Astrocyte (in vitro differentiated cells and primary cell): ENCODE measurements around the gene CLN5. TPM values are rescaled to one million over a fixed set of nuclear protein-coding genes. Genes with fewer than 3 reads are reported as not detected.

Source experiments
- DNase-seq: peaks from one replicate; pipeline ENCODE4 v3.0.0-alpha.2; 2010; ENCODE audit warnings: low read depth
- FAIRE-seq: peaks from 2 replicates; lab custom pipeline; 2011; peaks lifted over from hg19 to GRCh38; lab: Jason Lieb, UNC
- H2AFZ ChIP-seq: 2 replicates; pipeline ENCODE4 v1.6.0; 2012; ENCODE audit warnings: low read depth, low read length, inconsistent platforms
- H3K27ac ChIP-seq: 2 replicates; pipeline ENCODE4 v1.5.1; 2011; ENCODE audit warnings: low read depth, low read length, inconsistent platforms
- H3K27me3 ChIP-seq: 2 replicates; pipeline ENCODE4 v1.6.0; 2011; ENCODE audit warnings: low read length, inconsistent platforms; ENCODE audit not compliant: insufficient read depth
- H3K36me3 ChIP-seq: 2 replicates; pipeline ENCODE4 v1.5.1; 2011; ENCODE audit warnings: low read length, inconsistent platforms; ENCODE audit not compliant: insufficient read depth
- H3K4me1 ChIP-seq: 2 replicates; pipeline ENCODE4 v1.5.1; 2011; ENCODE audit warnings: low read length, inconsistent platforms; ENCODE audit not compliant: insufficient read depth
- H3K4me2 ChIP-seq: 2 replicates; pipeline ENCODE4 v1.6.0; 2012; ENCODE audit warnings: low read length, inconsistent platforms
- H3K4me3 ChIP-seq: 2 replicates; pipeline ENCODE4 v1.5.1; 2011; ENCODE audit warnings: low read depth, mild to moderate bottlenecking, low read length, inconsistent platforms; ENCODE audit not compliant: insufficient read depth
- H3K79me2 ChIP-seq: 2 replicates; pipeline ENCODE4 v1.6.0; 2012; ENCODE audit warnings: mild to moderate bottlenecking, low read length, inconsistent platforms; ENCODE audit not compliant: insufficient read depth
- H3K9ac ChIP-seq: 2 replicates; pipeline ENCODE4 v1.6.0; 2012; ENCODE audit warnings: mild to moderate bottlenecking, low read length, inconsistent platforms
- H3K9me3 ChIP-seq: 2 replicates; pipeline ENCODE4 v1.5.1; 2012; ENCODE audit warnings: low read depth, mild to moderate bottlenecking, low read length, inconsistent platforms; ENCODE audit not compliant: insufficient read depth
- H4K20me1 ChIP-seq: 2 replicates; pipeline ENCODE4 v1.6.0; 2012; ENCODE audit warnings: low read length, inconsistent platforms; ENCODE audit not compliant: insufficient read depth
- H3K27ac Mint-ChIP-seq: one replicate; pipeline ENCODE4 v1.8.0; 2021; ENCODE audit warnings: mild to moderate bottlenecking, mixed read lengths; ENCODE audit not compliant: unreplicated experiment
- H3K27me3 Mint-ChIP-seq: one replicate; pipeline ENCODE4 v1.8.0; 2021; ENCODE audit warnings: low read depth, mixed read lengths; ENCODE audit not compliant: unreplicated experiment
- H3K36me3 Mint-ChIP-seq: one replicate; pipeline ENCODE4 v1.8.0; 2021; ENCODE audit warnings: low read depth, mixed read lengths; ENCODE audit not compliant: unreplicated experiment
- H3K4me1 Mint-ChIP-seq: one replicate; pipeline ENCODE4 v1.8.0; 2021; ENCODE audit warnings: low read depth, mixed read lengths; ENCODE audit not compliant: unreplicated experiment
- H3K4me3 Mint-ChIP-seq: one replicate; pipeline ENCODE4 v1.8.0; 2021; ENCODE audit warnings: mild to moderate bottlenecking, moderate library complexity, mixed read lengths; ENCODE audit not compliant: unreplicated experiment
- H3K9me3 Mint-ChIP-seq: one replicate; pipeline ENCODE4 v1.8.0; 2021; ENCODE audit warnings: mild to moderate bottlenecking, mixed read lengths; ENCODE audit not compliant: unreplicated experiment
- EZH2 ChIP-seq: IDR thresholded peaks from 2 replicates; pipeline ENCODE4 v1.6.1; 2012; ENCODE audit warnings: mild to moderate bottlenecking, low read length, inconsistent platforms; ENCODE audit not compliant: insufficient read depth
- total RNA-seq: library from RNA; stranded (reverse); gene quantifications from 2 replicates; pipeline ENCODE4 v1.2.1, GENCODE V29; 2021
- TF ChIP-seq, protein P1 (sequence below): IDR thresholded peaks from 2 replicates; pipeline ENCODE4 v1.5.1; 2011; ENCODE audit warnings: low read depth, mild to moderate bottlenecking, inconsistent platforms, low read length, moderate library complexity; ENCODE audit not compliant: insufficient read depth

CLN5 gene
- total RNA-seq, 1 donor from 2014 or later: 32.9 TPM

GRCh38 chr13:77014906-77015685 is 23.2 kb downstream of the CLN5 start:
- Histone ChIP-seq H3K9ac (no peak overlapping the region), H3K4me2 (no peak overlapping the region), H3K36me3 (peaks cover 43% of the 10 kb centered on the region), H3K9me3 (no peaks in the 10 kb centered on the region), H3K27ac (no peak overlapping the region), H3K4me3 (no peak overlapping the region), H2AFZ (no peak overlapping the region), H3K27me3 (no peaks in the 10 kb centered on the region), H4K20me1 (peaks cover 54% of the 10 kb centered on the region), H3K79me2 (peaks cover 76% of the 10 kb centered on the region), H3K4me1 (no peaks in the 10 kb centered on the region)
- peaks cover 2% of the 10 kb centered on the region for H3K4me1 Mint-ChIP-seq
- FAIRE-seq (no peak), DNase-seq (no peak)
- H3K36me3 Mint-ChIP-seq: peaks cover 19% of the 10 kb centered on the region
- H3K9me3 Mint-ChIP-seq: no peaks in the 10 kb centered on the region
- no peak overlapping the region for H3K27ac Mint-ChIP-seq
- H3K27me3 Mint-ChIP-seq: no peaks in the 10 kb centered on the region
- no peak overlapping the region for H3K4me3 Mint-ChIP-seq
- no peak for TF ChIP-seq EZH2
- TF ChIP-seq, protein P1, sequence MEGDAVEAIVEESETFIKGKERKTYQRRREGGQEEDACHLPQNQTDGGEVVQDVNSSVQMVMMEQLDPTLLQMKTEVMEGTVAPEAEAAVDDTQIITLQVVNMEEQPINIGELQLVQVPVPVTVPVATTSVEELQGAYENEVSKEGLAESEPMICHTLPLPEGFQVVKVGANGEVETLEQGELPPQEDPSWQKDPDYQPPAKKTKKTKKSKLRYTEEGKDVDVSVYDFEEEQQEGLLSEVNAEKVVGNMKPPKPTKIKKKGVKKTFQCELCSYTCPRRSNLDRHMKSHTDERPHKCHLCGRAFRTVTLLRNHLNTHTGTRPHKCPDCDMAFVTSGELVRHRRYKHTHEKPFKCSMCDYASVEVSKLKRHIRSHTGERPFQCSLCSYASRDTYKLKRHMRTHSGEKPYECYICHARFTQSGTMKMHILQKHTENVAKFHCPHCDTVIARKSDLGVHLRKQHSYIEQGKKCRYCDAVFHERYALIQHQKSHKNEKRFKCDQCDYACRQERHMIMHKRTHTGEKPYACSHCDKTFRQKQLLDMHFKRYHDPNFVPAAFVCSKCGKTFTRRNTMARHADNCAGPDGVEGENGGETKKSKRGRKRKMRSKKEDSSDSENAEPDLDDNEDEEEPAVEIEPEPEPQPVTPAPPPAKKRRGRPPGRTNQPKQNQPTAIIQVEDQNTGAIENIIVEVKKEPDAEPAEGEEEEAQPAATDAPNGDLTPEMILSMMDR: no peak

GRCh38 chr13:77016251-77016812 is 24.5 kb downstream of the CLN5 start:
- Histone ChIP-seq H3K27ac (no peak overlapping the region), H3K27me3 (no peaks in the 10 kb centered on the region), H3K4me3 (no peak overlapping the region), H3K9me3 (no peaks in the 10 kb centered on the region), H3K9ac (no peak overlapping the region), H3K79me2 (peaks cover 80% of the 10 kb centered on the region), H4K20me1 (peaks cover 56% of the 10 kb centered on the region), H3K4me2 (no peak overlapping the region), H3K36me3 (peaks cover 39% of the 10 kb centered on the region), H3K4me1 (no peaks in the 10 kb centered on the region), H2AFZ (no peak overlapping the region)
- peaks cover 17% of the 10 kb centered on the region for H3K36me3 Mint-ChIP-seq
- FAIRE-seq (no peak), DNase-seq (no peak)
- H3K27ac Mint-ChIP-seq: no peak overlapping the region
- no peak for TF ChIP-seq EZH2
- TF ChIP-seq, protein P1: no peak
- no peaks in the 10 kb centered on the region for H3K27me3 Mint-ChIP-seq
- no peaks in the 10 kb centered on the region for H3K9me3 Mint-ChIP-seq
- no peak overlapping the region for H3K4me3 Mint-ChIP-seq
- peaks cover 9% of the 10 kb centered on the region for H3K4me1 Mint-ChIP-seq
